Lower leg skin (tissue), 4 donors: ENCODE results near the gene MCMBP. TPM values are rescaled to one million over a fixed set of nuclear protein-coding genes. Genes with fewer than 3 reads are reported as not detected.

Experiments
- DNase-seq, 2 donors: peaks; one replicate each; pipeline ENCODE4 v3.0.0-alpha.2; 2019; ENCODE audit warnings: low spot score in 2 of 2
- H3K4me3 ChIP-seq: fragments of 200-600 bp; sonication (generic); 2 replicates; pipeline ENCODE4 v1.5.1; 2017; ENCODE audit warnings: mild to moderate bottlenecking, low read depth; ENCODE audit not compliant: poor library complexity, severe bottlenecking
- CTCF ChIP-seq, 3 donors: fragments of 450-650 bp; IDR thresholded peaks; one replicate each; pipeline ENCODE4 v1.5.1; 2016; ENCODE audit warnings: antibody characterized with exemption in 3 of 3, mild to moderate bottlenecking in 3 of 3, moderate library complexity in 2 of 3
- POLR2A ChIP-seq, 2 donors: fragments of 450-650 bp; IDR thresholded peaks; one replicate each; pipeline ENCODE4 v1.6.1; 2016 to 2017; ENCODE audit warnings: antibody characterized with exemption in 2 of 2, mild to moderate bottlenecking in 1 of 2, moderate library complexity in 1 of 2
- WGBS, 2 donors: methylation state at CpG; one replicate each; pipeline ENCODE4 v1.1.5; 2018; 5-methylcytosine and 5-hydroxymethylcytosine counted together
- intact Hi-C: fragments of 100-400 bp; cut with DNase I; formaldehyde crosslinking; loops from one replicate; pipeline ENCODE4 v1.15.0; 2023; ENCODE audit warnings: low total_unique reads
- total RNA-seq, 4 donors: library from RNA; depleted of rRNA; stranded (reverse); fragments of >200 nt; gene quantifications; one replicate each; pipeline ENCODE4 v1.1.0, GENCODE V29; 2016

MCMBP gene
- total RNA-seq, 4 donors from 2014 or later, result 48.6 to 62.5 (median 52.0) TPM

- TF ChIP-seq CTCF (IDR thresholded peaks at IDR 0.05) (no peak), POLR2A (IDR thresholded peaks at IDR 0.05) (no peak)
- no peak overlapping the region for H3K4me3 ChIP-seq
- no peak for DNase-seq
- 87 to 97% methylated on average over 6 of the region's 6 CpGs for WGBS, 2 donors
- intact Hi-C loops, result no loop called here
These were observed 45.9 kb downstream of the MCMBP start for GRCh38 chr10:119826771-119827170.

- TF ChIP-seq CTCF (IDR thresholded peaks at IDR 0.05) (no peak), POLR2A (IDR thresholded peaks at IDR 0.05) (no peak)
- no peak overlapping the region for H3K4me3 ChIP-seq
- intact Hi-C loops, result no loop called here
- DNase-seq, result no peak
- 83 to 85% methylated on average over 3 of the region's 3 CpGs for WGBS, 2 donors
These were observed 48.3 kb downstream of the MCMBP start for GRCh38 chr10:119824299-119824698.

GRCh38 chr10:119821182-119821581, 51.5 kb downstream of the MCMBP start:
- no peak for TF ChIP-seq CTCF (IDR thresholded peaks at IDR 0.05)
- no peak for DNase-seq
- H3K4me3 ChIP-seq, result no peak overlapping the region
- 70 to 80% methylated on average over 4 of the region's 4 CpGs for WGBS, 2 donors
- intact Hi-C loops, result no loop called here

- H3K4me3 ChIP-seq, result no peak overlapping the region
- WGBS, 2 donors, result 53 to 58% methylated on average over 10 of the region's 10 CpGs
- TF ChIP-seq POLR2A (IDR thresholded peaks at IDR 0.05), result no peak
- intact Hi-C loops, result no loop called here
- DNase-seq, result no peak
These were observed 53.8 kb downstream of the MCMBP start for GRCh38 chr10:119818889-119819270.

- WGBS, 2 donors, result 60 to 82% methylated on average over 70 to 83 of the region's 84 CpGs
- intact Hi-C loops, result no loop called here
- no peak for TF ChIP-seq POLR2A (IDR thresholded peaks at IDR 0.05)
- TF ChIP-seq CTCF (IDR thresholded peaks at IDR 0.05), result no peak
- peak; percentile 19 to 91 for DNase-seq
- no peak overlapping the region for H3K4me3 ChIP-seq
These were observed 54.4 kb downstream of the MCMBP start for GRCh38 chr10:119817991-119818888.

- intact Hi-C loops, result no loop called here
- WGBS, 2 donors, result 97 to 98% methylated on average over 7 of the region's 7 CpGs
- TF ChIP-seq POLR2A (IDR thresholded peaks at IDR 0.05) (no peak), CTCF (IDR thresholded peaks at IDR 0.05) (no peak)
These were observed 57.0 kb downstream of the MCMBP start for GRCh38 chr10:119815671-119816070.

More at GRCh38 chr10:119815671-119816070, 57.0 kb downstream of the MCMBP start:
- no peak overlapping the region for H3K4me3 ChIP-seq
- DNase-seq, result no peak
